Left renal cortex interstitium (tissue), 4 donors: ENCODE results near the gene TRAPPC2L. TPM values are rescaled to one million over a fixed set of nuclear protein-coding genes. Genes with fewer than 3 reads are reported as not detected.

Experiments used
- DNase-seq, 4 donors: peaks; one replicate each; pipeline ENCODE4 v3.0.0-alpha.2; 2013; ENCODE audit warnings: low read depth in 4 of 4, low spot score in 2 of 4, missing footprints in 1 of 4
- polyA plus RNA-seq, 4 donors: library from polyadenylated mRNA; unstranded; fragments of 120-200 nt; gene quantifications; one replicate each; pipeline ENCODE4 v1.2.1, GENCODE V29; 2013; ENCODE audit not compliant: insufficient read length in 4 of 4

The TRAPPC2L gene
- polyA plus RNA-seq, 4 donors, result 76.5 to 85.0 (median 80.5) TPM

- no peak for DNase-seq
Observed at GRCh38 chr16:88837806-88838205, 19.1 kb upstream of the TRAPPC2L start.

GRCh38 chr16:88838566-88838965 is 18.4 kb upstream of the TRAPPC2L start:
- DNase-seq, result no peak

GRCh38 chr16:88839026-88839529 is 17.8 kb upstream of the TRAPPC2L start:
- DNase-seq, result no peak

GRCh38 chr16:88839745-88840599 is 17.0 kb upstream of the TRAPPC2L start:
- DNase-seq, result no peak

DNA sequence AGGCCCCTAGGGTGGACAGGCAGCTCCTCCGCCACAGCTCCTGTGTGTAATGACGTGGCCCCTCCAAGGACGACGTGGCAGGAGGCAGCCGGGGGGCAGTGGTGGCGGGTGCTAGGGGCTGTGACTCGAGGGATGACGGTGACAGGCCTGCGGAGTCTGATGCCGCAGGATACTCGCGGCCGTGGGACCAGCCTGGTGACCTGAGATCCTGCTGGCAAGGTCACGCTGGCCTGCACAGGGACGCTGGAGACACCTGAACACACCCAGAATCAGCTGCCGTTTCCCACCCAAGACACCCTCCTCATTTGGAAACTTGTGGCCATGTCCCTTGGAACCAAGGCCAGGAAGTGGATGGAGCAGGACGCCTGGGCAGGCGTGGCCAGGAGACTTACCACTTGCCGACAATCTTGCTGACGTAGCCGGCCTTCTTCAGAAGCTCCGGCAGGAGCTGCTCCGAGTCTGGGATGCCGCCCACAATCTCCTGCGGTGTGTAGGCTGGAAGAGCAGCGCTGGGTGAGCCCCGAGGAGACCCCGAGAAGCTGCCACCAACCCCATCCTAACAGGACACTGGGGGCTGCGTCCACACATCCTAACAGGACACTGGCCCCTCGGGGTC is 16.2 kb upstream of the TRAPPC2L start:
- DNase-seq, result no peak

DNA sequence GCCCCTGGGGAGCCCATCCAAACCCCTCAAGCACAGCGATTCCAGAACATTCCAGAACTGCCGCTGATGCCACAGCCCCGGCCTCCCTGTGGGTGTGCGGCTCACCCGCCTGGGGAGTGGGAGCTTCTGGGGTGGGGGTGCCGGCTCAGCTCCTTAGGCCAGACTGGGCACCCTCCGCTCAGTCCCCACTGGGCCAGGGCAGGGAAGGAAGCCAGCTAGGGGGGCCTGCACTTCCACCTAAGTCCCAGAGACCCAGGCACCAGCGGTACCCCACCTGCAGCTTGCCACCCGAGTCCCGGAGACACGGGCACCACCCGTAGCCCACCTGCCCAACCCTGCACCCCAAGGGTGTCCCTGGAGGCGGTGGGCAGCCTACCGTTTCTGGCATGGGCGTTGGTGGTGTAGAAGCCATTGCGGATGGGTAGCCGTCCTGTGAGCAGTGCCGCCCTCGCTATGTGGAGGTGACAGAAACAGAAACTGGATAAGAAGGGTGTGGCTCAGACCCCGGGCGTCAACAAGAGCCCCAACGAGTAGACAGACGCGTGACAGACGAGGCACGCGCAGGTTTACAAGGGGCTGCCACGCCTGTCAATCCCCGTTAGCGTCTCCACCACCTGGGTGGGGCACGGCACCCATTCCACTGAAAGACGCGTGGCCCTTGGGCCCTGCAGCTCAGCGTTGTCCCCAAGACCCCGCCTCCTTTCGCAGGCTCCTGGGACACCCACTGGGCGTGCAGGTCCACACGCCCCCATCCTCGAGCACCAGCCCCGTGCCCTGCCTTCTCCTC is 15.2 kb upstream of the TRAPPC2L start:
- no peak for DNase-seq

- DNase-seq, result no peak
Observed at GRCh38 chr16:88842308-88842756, 14.6 kb upstream of the TRAPPC2L start.

DNA sequence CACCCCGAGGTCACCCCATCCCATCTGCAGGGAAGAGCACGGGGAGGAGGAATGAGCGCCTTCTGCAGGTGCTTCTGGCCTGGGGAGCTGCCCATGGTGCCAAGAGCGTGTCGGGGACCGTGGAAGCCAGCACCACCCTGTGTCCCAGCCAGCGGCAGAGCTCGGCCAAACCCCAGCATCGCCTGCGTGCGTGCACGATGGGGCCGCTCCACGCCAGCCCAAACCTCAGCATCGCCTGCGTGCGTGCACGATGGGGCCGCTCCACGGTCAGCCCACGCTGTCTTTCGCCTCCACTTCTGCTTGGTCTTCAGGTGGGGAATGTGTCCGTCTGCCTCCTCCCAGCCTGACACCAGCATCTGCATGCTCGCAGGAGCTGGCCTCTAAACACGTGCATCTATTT is 14.1 kb upstream of the TRAPPC2L start:
- DNase-seq, result no peak

DNA sequence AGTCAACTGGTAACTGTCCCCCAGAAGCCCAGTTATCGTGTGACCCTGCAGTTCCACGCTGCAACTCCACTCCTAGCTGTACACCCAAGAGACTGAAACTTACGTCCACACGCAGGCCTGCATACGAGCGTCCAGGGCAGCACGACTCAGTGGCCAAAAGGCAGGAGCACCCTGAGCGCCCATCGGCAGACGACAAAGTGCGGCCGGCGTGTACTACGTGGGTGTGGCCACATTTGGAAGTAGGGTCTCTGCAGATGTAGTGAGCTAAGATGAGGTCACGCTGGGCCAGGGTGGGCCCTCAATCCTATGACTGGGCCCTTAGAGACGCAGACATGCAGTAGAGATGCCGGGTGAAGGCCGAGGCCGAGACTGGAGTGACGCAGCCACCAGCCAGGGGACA is 13.7 kb upstream of the TRAPPC2L start:
- DNase-seq, result no peak

DNA sequence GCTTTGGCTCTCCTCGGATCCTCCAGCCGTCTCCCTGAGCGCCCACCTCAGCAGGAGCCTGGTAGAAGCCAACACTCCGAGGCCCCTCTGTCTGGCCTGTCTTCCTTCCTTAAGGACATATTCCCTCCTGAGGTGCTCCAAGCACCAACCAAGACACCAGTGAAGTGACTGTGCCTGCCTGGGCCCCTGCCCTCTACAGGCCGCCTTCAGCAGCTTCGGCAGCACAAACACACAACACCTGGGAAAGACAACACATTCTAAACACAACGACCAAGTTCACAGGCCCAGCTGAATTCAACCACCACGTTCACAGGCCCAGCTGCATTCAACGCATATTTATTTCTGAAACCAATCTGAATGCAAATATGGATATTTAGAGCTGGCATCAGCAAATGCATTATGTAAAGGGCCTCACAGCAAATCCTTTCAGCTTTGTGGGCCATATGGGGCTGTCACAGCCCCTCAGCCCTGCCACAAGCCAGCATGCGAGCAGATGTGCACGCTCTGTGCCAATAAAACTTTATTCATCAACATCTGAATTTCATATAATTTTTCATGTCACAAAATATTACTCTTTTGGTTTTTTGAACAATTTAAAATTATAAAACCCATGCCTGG is 12.4 kb upstream of the TRAPPC2L start:
- DNase-seq, result no peak

DNA sequence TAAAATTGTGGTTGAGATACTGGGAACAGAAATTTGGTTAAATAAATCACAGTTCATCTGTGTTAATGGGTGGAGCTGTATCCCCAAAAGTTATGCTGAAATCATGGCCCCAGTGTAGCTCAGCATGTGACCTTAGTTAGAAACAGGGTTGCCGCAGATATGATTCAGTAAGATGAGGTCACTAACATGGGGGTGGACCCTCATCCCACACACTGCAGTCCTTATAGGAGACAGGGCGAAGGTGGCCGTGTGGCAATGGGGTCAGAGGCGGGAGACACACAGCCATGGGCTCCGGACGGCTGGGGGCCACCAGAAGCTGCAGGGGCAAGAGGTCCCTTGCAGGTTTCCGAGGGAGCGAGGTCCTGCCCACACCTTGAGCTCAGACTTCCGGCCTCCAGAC is 10.8 kb upstream of the TRAPPC2L start:
- DNase-seq, result no peak

DNA sequence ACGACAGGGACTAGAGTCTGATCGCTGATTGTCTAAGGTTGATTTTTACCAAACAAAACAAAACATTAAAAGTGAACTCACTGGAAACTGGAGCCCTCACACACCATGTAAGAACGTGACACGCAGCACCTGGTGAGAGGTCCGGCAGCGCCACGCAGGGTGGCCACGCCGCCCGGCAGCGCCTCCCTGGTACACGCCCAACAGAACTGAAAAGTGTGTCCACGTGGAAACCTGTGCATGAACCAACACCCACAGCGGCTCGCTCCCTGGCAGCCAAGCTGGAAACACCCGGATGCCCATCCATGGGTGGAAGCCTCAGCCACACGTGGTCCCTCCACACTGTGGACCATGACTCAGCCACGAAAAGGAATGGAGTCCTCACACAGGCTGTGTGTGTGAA is 9.3 kb upstream of the TRAPPC2L start:
- no peak for DNase-seq

- DNase-seq, result no peak
Observed at GRCh38 chr16:88848557-88848956, 8.4 kb upstream of the TRAPPC2L start.

DNA sequence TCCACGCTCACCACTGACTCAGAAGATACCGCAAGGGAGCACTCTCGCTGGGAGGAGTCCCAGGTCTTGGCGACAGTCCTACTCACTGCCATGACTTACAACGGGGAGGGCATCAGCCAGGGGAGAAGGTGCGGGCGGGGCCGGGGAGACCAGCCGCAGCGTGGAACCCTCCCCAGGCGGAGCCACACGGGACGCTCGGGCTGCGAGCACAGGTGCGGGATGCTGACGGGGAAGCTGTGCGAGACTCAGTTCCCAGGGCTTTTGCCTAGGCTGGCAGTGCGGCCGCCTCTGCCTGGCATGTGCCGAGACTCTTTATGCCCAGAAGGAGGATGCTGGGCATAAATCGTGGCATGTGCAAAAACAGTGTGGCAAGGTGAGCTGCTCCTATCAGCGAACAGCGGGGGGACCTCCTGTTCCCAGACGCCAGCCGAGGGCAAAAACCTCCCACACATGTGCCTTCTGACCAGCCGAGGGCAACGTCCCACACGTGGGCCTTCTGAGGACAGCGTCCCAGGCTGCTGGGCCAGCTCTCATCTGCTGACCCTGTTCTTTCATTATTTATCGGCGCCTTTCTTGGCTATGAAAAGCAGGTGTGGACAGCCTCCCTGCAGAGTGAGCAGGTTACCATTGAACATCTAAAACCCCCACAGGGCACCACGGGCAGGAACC is 6.3 kb upstream of the TRAPPC2L start:
- DNase-seq, result no peak

- DNase-seq, result no peak
Observed at GRCh38 chr16:88851616-88852015, 5.3 kb upstream of the TRAPPC2L start.

DNA sequence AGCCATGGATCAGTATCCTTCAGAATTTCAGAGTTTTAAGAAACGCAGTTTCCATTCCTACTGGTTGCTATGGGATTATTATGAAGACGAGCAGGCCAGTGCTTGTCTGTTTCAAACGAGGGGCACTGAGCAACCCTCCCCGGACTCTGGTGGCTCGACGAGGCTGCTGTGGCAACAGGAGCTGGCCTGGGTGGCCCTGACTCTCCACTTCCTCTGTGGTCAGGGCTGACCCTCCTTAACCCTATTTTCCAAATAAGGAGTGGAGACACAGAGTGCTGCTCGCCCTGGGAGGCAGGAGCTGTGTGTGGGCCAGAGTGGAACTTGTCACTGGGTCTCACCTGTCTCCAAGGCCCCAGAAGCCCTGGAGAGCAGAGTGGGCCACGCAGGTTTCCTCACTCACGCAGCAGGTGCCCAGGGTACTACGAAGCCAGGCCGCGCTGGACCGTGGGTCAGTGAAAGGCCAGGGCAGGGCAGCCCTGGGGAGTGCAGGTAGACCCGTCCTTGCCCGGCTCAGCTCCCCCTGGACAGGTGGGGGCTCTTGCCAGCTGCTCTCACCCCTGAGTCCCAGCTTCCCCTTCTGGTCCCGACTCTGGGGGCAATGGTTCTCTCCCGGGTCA is 3.5 kb upstream of the TRAPPC2L start:
- no peak for DNase-seq

GRCh38 chr16:88854306-88855111 is 2.4 kb upstream of the TRAPPC2L start:
- no peak for DNase-seq

DNA sequence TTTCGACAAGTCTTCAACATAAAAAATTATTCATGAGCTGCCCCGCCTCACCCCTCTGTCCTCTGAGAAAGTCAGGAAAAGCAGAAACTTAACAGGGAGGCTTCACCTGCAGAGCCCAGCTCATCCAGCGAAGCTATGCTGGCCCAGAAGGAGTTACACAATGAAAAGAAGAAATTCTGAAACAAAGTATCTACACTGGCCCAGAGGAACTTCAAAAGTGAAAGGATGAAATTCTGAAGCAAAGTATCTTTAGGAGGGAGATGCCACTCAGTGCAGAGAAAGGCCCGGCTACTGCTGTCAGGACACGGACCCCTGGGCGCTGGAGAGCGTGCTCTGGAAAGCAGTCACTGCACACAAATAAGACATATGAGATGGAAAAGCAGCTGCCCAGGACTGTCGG is 1.8 kb upstream of the TRAPPC2L start:
- DNase-seq, result no peak

GRCh38 chr16:88855736-88856121 is 1.2 kb upstream of the TRAPPC2L start:
- no peak for DNase-seq
